H9 (cell line): ENCODE data around the gene CDKAL1. TPM values are rescaled to one million over a fixed set of nuclear protein-coding genes. Genes with fewer than 3 reads are reported as not detected.

ENCODE experiments used
- DNase-seq: peaks from one replicate; pipeline ENCODE4 v3.0.0-alpha.2; 2017
- H2AFZ ChIP-seq: one replicate; pipeline ENCODE4 v1.6.1; 2013; ENCODE audit warnings: mild to moderate bottlenecking, low read length, control low read depth, moderate library complexity
- H2AK5ac ChIP-seq: 2 replicates; pipeline ENCODE4 v1.6.1; 2013; ENCODE audit warnings: low read length, control low read depth, mixed read lengths; ENCODE audit not compliant: insufficient read length
- H2BK120ac ChIP-seq: one replicate; pipeline ENCODE4 v1.6.1; 2013; ENCODE audit warnings: low read depth, mild to moderate bottlenecking, low read length, control low read depth, inconsistent platforms; ENCODE audit not compliant: poor library complexity, severe bottlenecking
- H2BK12ac ChIP-seq: 2 replicates; pipeline ENCODE4 v1.6.1; 2013; ENCODE audit warnings: low read length, control low read depth, mixed read lengths, low read depth; ENCODE audit not compliant: insufficient read length
- H2BK15ac ChIP-seq: 2 replicates; pipeline ENCODE4 v1.6.1; 2013; ENCODE audit warnings: low read depth, low read length, control low read depth
- H2BK20ac ChIP-seq: one replicate; pipeline ENCODE4 v1.6.1; 2013; ENCODE audit warnings: low read depth, mild to moderate bottlenecking, low read length, control low read depth, inconsistent platforms; ENCODE audit not compliant: poor library complexity, severe bottlenecking
- H2BK5ac ChIP-seq: 2 replicates; pipeline ENCODE4 v1.6.1; 2013; ENCODE audit warnings: low read length, control low read depth, mixed read lengths; ENCODE audit not compliant: insufficient read length
- H3K14ac ChIP-seq: 2 replicates; pipeline ENCODE4 v1.6.1; 2013; ENCODE audit warnings: low read length, control low read depth; ENCODE audit not compliant: insufficient read depth
- H3K18ac ChIP-seq: 2 replicates; pipeline ENCODE4 v1.6.1; 2013; ENCODE audit warnings: low read depth, mild to moderate bottlenecking, mixed read lengths, low read length, control low read depth; ENCODE audit not compliant: insufficient read length
- H3K23ac ChIP-seq: 2 replicates; pipeline ENCODE4 v1.6.1; 2013; ENCODE audit warnings: low read length, control low read depth, mixed read lengths, low read depth; ENCODE audit not compliant: insufficient read length
- H3K23me2 ChIP-seq: 2 replicates; pipeline ENCODE4 v1.6.1; 2013; ENCODE audit warnings: low read depth, mild to moderate bottlenecking, mixed read lengths, low read length, control low read depth; ENCODE audit not compliant: insufficient read length, poor library complexity, severe bottlenecking
- H3K27ac ChIP-seq: 2 replicates; pipeline ENCODE4 v1.5.1; 2013; ENCODE audit warnings: low read length, control low read depth, mixed read lengths, low read depth; ENCODE audit not compliant: insufficient read length
- H3K27me3 ChIP-seq: 2 replicates; pipeline ENCODE4 v1.6.1; 2013; ENCODE audit warnings: low read length, control low read depth, inconsistent platforms; ENCODE audit not compliant: insufficient read depth
- H3K4ac ChIP-seq: 2 replicates; pipeline ENCODE4 v1.6.1; 2013; ENCODE audit warnings: low read depth, mild to moderate bottlenecking, control low read depth, inconsistent platforms, low read length, moderate library complexity
- H3K4me1 ChIP-seq: 2 replicates; pipeline ENCODE4 v1.6.1; 2013; ENCODE audit warnings: low read length, control low read depth, inconsistent platforms; ENCODE audit not compliant: insufficient read depth
- H3K4me2 ChIP-seq: 2 replicates; pipeline ENCODE4 v1.6.1; 2013; ENCODE audit warnings: low read length, control low read depth, mixed read lengths; ENCODE audit not compliant: insufficient read length, insufficient read depth
- H3K56ac ChIP-seq: 2 replicates; pipeline ENCODE4 v1.6.1; 2013; ENCODE audit warnings: low read depth, mild to moderate bottlenecking, mixed read lengths, low read length, control low read depth; ENCODE audit not compliant: insufficient read length
- H3K79me1 ChIP-seq: 2 replicates; pipeline ENCODE4 v1.6.1; 2013; ENCODE audit warnings: low read depth, mild to moderate bottlenecking, moderate library complexity, low read length, control low read depth, inconsistent platforms; ENCODE audit not compliant: insufficient read depth, poor library complexity, severe bottlenecking
- H3K79me2 ChIP-seq: 2 replicates; pipeline ENCODE4 v1.6.1; 2013; ENCODE audit warnings: low read length, control low read depth, inconsistent platforms; ENCODE audit not compliant: insufficient read depth
- H3K9ac ChIP-seq: 2 replicates; pipeline ENCODE4 v1.6.1; 2013; ENCODE audit warnings: low read length, control low read depth, mixed read lengths; ENCODE audit not compliant: insufficient read length; ENCODE audit errors: extremely low read depth
- H3K9me3 ChIP-seq: one replicate; pipeline ENCODE4 v1.6.1; 2013; ENCODE audit warnings: low read depth, low read length, inconsistent platforms; ENCODE audit not compliant: control insufficient read depth
- H3T11ph ChIP-seq: one replicate; pipeline ENCODE4 v1.6.1; 2013; ENCODE audit warnings: mild to moderate bottlenecking, low read length, control low read depth, inconsistent platforms
- H4K20me1 ChIP-seq: one replicate; pipeline ENCODE4 v1.6.1; 2013; ENCODE audit not compliant: control insufficient read depth, insufficient read length, insufficient read depth
- H4K5ac ChIP-seq: 2 replicates; pipeline ENCODE4 v1.6.1; 2013; ENCODE audit warnings: low read depth, mild to moderate bottlenecking, mixed read lengths, low read length, control low read depth; ENCODE audit not compliant: insufficient read length
- H4K8ac ChIP-seq: replicated peaks from 2 replicates; pipeline ENCODE4 v1.6.1; 2013; ENCODE audit warnings: low read length, control low read depth, mixed read lengths, low read depth; ENCODE audit not compliant: insufficient read length
- H4K91ac ChIP-seq: 2 replicates; pipeline ENCODE4 v1.6.1; 2013; ENCODE audit warnings: low read depth, mild to moderate bottlenecking, moderate library complexity, mixed read lengths, low read length, control low read depth; ENCODE audit not compliant: insufficient read length
- H3K27ac Mint-ChIP-seq, 3 experiments: 2 replicates in 2 of 3; 3 replicates in 1 of 3; pipeline ENCODE4 v1.8.0; 2020 to 2021; ENCODE audit warnings: mixed read lengths in 3 of 3, mild to moderate bottlenecking in 1 of 3, moderate library complexity in 1 of 3
- H3K27me3 Mint-ChIP-seq: 2 replicates; pipeline ENCODE4 v1.8.0; 2021; ENCODE audit warnings: low read depth, mild to moderate bottlenecking, moderate library complexity, mixed read lengths
- H3K36me3 Mint-ChIP-seq, 3 experiments: 2 replicates in 2 of 3; 3 replicates in 1 of 3; pipeline ENCODE4 v1.8.0; 2020 to 2021; ENCODE audit warnings: low read depth in 3 of 3, mixed read lengths in 3 of 3; ENCODE audit not compliant: insufficient read depth in 1 of 3
- H3K4me1 Mint-ChIP-seq, 2 experiments: 2 replicates each; pipeline ENCODE4 v1.8.0; 2020; ENCODE audit warnings: mixed read lengths in 2 of 2
- H3K4me3 Mint-ChIP-seq, 2 experiments: 2 replicates in 1 of 2; 3 replicates in 1 of 2; pipeline ENCODE4 v1.8.0; 2020 to 2021; ENCODE audit warnings: mild to moderate bottlenecking in 2 of 2, mixed read lengths in 2 of 2, moderate library complexity in 1 of 2
- H3K9me3 Mint-ChIP-seq, 2 experiments: 2 replicates in 1 of 2; 3 replicates in 1 of 2; pipeline ENCODE4 v1.8.0; 2020; ENCODE audit warnings: mild to moderate bottlenecking in 2 of 2, mixed read lengths in 2 of 2, moderate library complexity in 1 of 2
- CTCF ChIP-seq: fragments of 200-600 bp; sonication (generic); conservative IDR thresholded peaks from 3 replicates; pipeline ENCODE4 v1.8.0; 2021; ENCODE audit warnings: antibody characterized with exemption, mild to moderate bottlenecking
- WGBS: extraction: QIAGEN DNeasy Blood & Tissue Kit; methylation state at CpG from one replicate; pipeline ENCODE4 v1.1.7; 2013; ENCODE audit warnings: missing lambda C conversion rate, low lambda C conversion rate, mixed read lengths; ENCODE audit not compliant: insufficient read length; ENCODE audit errors: extremely low coverage; 5-methylcytosine and 5-hydroxymethylcytosine counted together
- total RNA-seq: library from RNA; stranded (reverse); gene quantifications from 2 replicates; pipeline ENCODE4 v1.2.1, GENCODE V29; 2021

The CDKAL1 gene
- total RNA-seq, 1 experiment from 2014 or later: 23.0 TPM

GRCh38 chr6:20542927-20543602 lies 8.8 kb downstream of the CDKAL1 start:
- peaks cover 2 to 5% of the 10 kb centered on the region in 2 experiments; a peak in 3 of 4 replicates for H3K4me1 Mint-ChIP-seq
- no peak overlapping the region for H2BK5ac ChIP-seq
- H3K23ac ChIP-seq: no peak overlapping the region
- no peak overlapping the region for H3K4me3 Mint-ChIP-seq
- H3K79me1 ChIP-seq: peaks cover 5% of the 10 kb centered on the region
- H3K56ac ChIP-seq: no peak overlapping the region
- no peaks in the 10 kb centered on the region for H3K27me3 ChIP-seq
- no peak overlapping the region for H3K4ac ChIP-seq
- no peaks in the 10 kb centered on the region for H3K4me1 ChIP-seq
- no peak overlapping the region for H3K14ac ChIP-seq
- H2BK120ac ChIP-seq: no peak overlapping the region
- no peak overlapping the region for H3K27ac ChIP-seq
- no peaks in the 10 kb centered on the region for H3K23me2 ChIP-seq
- H3K9me3 ChIP-seq: no peaks in the 10 kb centered on the region
- no peak overlapping the region for H3K4me2 ChIP-seq
- peaks cover 13 to 33% (median 30%) of the 10 kb centered on the region in 3 experiments for H3K36me3 Mint-ChIP-seq
- 0 out of 2 replicates have a peak, but pooled peaks cover 2% of the 10 kb centered on the region for H3K79me2 ChIP-seq
- no peak overlapping the region for H2BK20ac ChIP-seq
- no peaks in the 10 kb centered on the region for H4K20me1 ChIP-seq
- no peak overlapping the region for H4K5ac ChIP-seq
- no peak overlapping the region for H2BK12ac ChIP-seq
- H2BK15ac ChIP-seq: no peak overlapping the region
- no peak for DNase-seq
- no peak for TF ChIP-seq CTCF
- H3T11ph ChIP-seq: no peak overlapping the region
- no peak overlapping the region for H3K27ac Mint-ChIP-seq
- no peak overlapping the region for H4K91ac ChIP-seq
- H2AK5ac ChIP-seq: no peak overlapping the region
- no peaks in the 10 kb centered on the region for H3K9me3 Mint-ChIP-seq
- no peak overlapping the region for H4K8ac ChIP-seq
- WGBS: no CpG with 5 or more reads among the region's 2 CpGs
- no peak overlapping the region for H3K9ac ChIP-seq
- H3K18ac ChIP-seq: no peak overlapping the region
- no peaks in the 10 kb centered on the region for H3K27me3 Mint-ChIP-seq
- H2AFZ ChIP-seq: no peak overlapping the region
